COLO668 (cell line): ENCODE data around the gene CAMTA1.
"Not testable (repeated sequence)": the region's sequence is repeated elsewhere in the genome, so short reads cannot be mapped to it uniquely, and the experiment has no call there.

Experiments used
- DNase-seq: peaks from one replicate; lab custom pipeline; 2025; ENCODE audit not compliant: unreplicated experiment; lab: John Stamatoyannopoulos, UW

CAMTA1 gene

DNA sequence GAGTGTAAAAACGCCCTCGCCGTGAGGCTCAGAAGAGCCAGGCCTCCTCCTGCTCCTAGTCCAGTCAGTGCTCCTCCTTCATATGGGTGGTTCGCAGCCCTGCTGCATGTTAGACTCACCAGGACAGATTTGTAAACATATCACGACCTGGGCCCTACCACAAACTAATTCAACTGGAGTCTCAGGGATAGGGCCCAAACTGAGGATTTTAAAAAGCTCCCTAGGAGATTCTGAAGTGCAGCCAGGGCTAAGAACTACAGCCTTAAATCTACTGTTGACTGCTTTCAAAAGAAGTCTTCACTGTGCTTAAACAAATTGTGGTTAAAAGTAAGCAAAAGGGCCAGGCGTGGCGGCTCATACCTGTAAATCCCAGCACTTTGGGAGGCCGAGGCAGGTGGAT, 57.0 kb downstream of the CAMTA1 start:
- no peak for DNase-seq

DNA sequence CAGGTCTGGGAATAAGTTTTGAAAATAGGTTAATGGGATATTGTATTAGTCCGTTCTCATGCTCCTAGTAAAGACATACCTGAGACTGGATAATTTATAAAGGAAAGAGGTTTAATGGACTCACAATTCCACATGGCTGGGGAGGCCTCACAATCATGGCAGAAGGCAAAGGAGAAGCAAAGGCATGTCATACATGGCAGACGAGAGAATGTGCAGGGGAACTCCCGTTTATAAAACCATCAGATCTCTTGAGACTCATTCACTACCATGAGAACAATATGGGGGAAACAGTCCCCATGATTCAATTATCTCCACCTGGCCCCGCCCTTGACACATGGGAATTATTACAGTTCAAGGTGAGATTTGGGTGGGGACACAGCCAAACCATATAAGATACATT, 60.5 kb downstream of the CAMTA1 start:
- DNase-seq = not testable (repeated sequence)

DNA sequence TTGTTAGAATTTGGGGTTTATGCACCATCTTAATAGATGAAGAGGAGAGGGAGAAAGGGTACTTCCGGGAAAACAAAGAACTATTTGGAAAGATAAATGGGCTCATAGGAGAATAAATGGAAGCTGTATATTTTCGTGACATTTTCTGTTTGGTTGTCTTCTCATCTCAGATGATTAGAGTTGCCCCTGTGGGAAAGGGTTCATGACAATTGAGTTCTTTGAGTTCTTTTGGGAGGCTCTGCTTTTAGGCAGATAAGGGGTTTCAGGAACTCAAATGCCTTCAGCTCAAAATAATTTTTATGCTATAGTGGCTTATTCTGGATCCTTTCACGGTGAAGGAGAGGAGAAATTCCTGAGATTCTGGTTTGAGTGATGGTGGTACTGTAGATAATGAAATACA, 63.6 kb downstream of the CAMTA1 start:
- DNase-seq = no peak

DNA sequence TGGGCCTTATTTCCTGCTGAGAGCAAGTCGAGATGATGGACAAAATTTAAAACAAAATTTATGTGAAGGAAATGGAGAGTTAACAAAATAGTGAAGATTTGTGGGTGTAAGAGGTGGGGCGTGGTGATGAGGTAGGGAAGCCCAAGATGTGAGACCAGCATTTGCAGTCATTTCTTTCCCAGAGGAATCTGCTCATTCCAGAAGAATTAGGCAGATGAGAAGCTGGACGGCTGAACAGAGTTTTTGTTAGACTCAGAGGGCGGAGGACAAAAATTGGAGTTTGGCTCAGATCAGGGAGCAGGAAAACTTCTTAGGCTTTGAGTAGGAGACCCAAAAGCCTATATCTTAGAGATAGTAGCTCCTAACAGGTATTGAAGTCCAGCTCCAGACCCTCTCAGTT, 65.3 kb downstream of the CAMTA1 start:
- no peak for DNase-seq

DNA sequence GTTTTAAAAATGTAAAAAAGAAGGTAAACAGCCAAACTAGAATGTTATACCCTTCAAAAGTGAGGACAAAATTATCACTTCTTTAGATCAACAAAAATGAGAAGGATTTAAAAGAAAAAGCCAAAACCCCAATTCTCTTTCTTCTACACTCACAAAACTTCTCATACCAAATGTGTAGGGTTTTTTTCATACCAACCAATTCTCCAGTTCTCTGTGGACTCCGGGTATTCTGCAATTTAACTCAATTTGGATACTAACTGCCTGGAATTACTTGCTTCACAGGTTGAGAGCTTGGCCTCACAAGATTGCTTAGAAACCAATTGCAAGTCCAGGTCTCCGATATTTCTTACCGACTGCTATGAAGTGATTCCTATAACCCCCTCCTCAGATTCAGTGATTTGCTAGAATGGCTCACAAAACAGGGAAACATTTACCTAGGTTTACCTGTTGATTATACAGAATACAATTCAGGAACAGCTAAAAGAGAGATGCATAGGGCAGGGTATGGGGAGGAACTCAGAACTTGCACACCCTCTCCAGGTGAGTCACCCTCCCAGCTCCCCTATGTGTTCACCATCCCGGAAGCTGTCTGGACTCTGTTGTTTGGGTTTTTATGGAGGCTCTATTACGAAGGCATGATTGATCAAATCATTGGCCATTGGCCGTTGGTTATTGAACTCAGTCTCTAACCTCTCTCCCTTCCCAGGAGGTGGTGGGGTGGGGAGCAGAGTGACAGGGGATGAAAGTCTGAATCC, 67.1 kb downstream of the CAMTA1 start:
- DNase-seq = no peak

DNA sequence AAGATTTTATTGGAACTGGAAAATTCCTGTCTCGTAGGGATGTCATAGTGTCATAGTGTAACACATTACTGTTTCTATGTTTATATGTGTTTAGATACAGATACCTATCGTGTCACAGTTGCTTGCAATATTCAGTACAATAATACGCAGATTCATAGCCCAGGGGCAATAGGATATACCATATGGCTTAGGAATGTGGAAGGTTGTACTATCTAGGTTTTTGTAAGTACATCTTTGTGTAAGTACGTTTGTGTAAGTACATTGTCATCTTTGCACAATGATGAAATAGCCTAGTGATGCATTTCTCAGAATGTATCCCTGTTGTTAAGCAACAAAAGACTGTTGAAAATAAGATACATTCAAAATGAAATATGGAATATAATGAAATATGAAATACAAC, 68.9 kb downstream of the CAMTA1 start:
- DNase-seq = no peak

DNA sequence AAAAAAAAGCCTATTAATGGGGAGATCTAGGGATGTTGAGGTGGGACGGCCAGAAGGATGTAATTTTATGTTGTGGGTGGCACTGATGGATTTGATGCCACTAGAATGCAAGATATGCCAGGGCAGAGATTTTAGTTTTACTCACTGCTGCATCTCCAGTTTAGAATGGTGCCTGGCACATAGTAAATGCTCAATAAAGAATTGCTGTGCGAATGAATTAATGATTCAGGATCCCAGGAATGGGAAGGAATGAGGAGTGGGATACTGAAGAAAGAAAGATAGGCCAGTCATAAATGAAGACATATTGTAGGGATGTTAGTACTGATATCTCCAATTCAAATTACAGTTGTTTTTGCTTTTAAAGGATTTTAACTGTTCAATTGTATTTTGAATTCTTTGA, 72.6 kb downstream of the CAMTA1 start:
- no peak for DNase-seq

DNA sequence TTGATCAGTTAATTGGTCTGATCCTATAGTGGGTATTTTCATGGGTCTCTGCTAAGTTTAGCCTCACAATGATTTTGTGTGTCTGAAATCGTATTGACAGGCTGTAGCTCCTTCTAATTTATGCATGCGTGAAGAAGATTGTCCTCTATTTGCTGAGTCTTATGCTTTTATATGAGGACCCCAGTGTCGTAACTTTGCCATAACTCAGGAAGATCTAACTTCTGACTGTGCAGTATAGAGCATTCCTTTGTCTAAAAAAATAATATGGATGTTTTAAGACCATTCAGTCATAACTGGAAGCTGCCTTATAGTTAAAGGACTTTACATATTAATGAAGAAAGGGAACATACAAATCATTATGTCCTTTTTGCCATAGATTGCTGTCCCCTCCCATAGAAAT, 73.3 kb downstream of the CAMTA1 start:
- no peak for DNase-seq

DNA sequence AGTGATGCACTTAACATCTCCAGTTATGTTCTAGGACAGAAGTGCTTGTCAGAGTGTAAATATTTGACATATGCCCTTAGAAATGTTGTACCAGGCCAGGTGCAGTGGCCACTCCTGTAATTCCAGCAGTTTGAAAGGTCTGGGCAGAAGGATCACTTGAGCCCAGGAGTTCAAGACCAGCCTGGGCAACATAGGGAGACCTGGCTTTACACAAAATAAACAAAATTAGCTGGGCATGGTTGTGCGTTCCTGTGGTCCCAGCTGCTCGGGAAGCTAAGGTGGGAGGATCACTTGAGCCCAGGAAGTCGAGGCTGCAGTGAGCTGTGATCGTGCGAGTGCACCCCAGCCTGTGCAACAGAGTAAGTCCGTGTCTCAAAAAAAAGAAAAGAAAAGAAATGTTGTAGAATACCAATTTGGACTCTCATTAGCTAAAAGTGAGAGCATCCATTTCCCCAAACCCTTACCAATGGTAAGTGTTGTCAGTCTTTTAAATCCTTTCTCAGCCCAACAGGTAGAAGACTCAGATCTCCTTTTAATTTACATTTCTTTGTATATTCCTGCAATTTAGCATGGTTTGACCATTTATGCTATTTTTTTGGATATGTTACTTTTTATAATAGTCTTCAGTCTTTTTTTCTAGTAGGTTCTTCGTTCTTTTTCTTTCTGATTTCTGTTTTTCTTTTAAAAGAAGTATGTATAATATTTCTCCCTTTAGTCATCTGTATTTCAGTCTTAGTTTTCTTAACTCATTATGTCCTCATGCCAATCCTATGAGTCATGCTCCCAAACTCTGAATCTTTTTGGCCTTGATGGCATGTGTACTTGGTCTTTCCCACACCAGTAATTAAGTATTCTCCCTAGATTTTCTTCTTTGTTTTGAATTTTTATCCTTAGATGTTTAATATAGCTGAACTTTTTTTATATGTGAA, 74.4 kb downstream of the CAMTA1 start:
- DNase-seq = peak; percentile 30

DNA sequence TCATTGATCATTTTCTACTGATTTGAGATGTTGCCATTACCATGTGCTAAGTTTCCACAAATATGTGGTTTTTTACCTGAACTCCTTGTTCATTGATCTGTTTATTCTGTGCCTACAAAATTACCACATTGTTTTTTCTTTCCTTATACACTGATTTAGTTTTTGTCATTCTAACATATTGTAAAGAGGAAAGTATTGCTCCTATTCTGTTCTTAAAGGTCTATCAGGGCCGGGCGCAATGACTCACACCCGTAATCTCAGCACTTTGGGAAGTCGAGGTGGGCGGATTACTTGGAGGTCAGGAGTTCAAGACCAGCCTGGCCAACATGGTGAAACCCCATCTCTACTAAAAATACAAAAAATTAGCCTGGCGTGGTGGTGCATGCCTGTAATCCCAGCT, 75.1 kb downstream of the CAMTA1 start:
- DNase-seq = no peak

DNA sequence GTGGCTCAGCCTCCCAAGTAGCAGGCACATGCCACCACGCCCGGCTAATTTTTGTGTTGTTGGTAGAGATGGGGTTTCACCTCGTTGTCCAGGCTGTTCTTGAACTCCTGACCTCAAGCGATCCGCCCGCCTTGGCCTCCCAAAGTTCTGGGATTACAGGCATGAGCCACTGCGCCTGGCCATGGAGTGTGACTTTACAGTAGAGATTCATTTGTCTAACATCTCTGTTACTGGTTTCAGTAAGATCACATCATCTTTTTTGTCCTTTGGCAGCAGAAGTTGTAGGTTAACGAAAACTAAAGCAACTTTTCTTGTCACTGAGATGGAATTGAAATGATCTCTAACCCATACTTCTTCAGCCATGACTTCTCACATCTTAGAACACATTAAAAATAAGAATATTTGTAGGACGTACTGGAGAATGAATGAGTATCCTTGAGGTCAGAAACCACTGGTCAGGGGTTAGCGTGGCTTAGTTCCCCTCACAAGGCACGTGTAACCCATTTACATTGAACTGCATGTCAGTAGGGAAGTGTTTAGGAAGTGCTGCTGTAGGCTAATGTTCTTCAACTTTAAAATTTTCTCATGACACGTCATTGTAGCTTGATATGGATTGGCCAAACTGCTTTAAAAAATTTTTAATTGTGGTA, 75.9 kb downstream of the CAMTA1 start:
- DNase-seq = no peak

DNA sequence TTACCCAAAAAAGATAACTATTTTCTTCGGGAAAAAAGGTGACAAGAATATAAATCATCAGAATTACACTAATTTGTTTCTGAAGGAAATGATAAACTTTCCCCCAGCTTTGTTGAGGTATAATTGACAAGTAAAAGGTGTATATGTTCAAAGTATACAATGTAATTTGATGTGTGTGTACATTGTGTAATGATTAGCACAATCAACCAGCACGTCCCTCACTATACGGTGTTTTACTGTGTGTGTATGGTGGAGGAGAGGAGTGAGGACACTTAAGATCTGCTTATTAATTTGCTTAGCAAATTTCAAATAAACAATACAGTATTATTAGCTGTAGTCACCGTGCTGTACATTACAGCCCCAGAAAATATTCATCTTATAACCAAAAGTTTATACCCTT, 77.7 kb downstream of the CAMTA1 start:
- no peak for DNase-seq

DNA sequence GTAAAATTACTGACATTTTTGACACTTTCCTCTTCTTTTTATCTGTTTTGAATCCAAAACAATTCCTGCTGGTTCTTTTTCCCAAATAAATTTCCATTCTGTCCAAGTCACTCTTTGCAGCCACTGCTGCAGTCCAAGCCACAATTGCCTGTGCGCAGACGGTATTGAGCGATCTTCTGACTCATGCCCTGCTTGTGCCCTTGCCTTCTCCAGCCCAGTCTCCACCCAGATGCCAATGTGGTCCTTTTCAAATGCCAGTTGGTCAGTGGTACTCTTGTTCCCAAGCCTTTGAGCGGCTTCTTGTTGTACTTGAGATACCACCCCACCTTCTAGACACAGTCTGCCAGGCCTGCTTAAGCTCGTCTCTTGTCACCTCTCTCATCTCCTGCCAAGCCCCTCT, 78.9 kb downstream of the CAMTA1 start:
- DNase-seq = no peak

DNA sequence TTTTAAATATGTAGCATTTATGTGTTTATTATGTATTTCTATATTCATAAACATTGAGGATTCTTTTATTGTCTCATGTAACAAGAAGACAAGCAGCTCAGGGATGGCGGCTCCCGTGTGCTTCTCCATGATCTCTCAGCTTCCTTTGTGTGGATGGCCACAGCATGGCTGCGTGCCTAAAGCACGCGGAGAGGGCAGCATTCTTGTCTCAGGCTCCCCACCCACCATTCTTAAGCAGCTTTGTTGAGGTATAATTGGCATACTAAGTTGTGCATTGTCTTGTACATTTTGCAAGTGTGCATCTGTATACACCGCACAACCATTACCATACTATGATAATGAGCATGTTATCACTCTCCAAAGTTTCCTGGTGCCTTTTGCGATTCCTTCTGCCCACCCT, 81.6 kb downstream of the CAMTA1 start:
- DNase-seq = no peak

DNA sequence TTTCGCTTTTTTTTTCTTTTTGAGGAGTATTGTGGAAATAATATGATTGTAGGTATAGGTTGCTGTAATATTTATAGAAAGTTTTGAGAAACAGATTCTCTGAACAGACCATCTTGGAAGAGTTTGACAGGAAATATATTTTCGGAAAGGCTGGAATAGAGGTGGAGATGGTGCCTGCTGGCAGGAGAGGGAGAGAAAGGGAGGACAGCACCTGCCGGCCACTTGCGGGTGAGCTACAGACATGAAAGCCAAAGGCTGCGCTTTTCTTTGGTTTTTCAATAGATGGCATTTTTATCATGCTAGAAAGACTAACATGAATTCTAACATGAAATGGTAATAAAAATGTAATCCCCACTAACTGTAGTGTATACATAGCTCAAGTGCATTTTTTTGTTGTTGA, 82.1 kb downstream of the CAMTA1 start:
- no peak for DNase-seq

DNA sequence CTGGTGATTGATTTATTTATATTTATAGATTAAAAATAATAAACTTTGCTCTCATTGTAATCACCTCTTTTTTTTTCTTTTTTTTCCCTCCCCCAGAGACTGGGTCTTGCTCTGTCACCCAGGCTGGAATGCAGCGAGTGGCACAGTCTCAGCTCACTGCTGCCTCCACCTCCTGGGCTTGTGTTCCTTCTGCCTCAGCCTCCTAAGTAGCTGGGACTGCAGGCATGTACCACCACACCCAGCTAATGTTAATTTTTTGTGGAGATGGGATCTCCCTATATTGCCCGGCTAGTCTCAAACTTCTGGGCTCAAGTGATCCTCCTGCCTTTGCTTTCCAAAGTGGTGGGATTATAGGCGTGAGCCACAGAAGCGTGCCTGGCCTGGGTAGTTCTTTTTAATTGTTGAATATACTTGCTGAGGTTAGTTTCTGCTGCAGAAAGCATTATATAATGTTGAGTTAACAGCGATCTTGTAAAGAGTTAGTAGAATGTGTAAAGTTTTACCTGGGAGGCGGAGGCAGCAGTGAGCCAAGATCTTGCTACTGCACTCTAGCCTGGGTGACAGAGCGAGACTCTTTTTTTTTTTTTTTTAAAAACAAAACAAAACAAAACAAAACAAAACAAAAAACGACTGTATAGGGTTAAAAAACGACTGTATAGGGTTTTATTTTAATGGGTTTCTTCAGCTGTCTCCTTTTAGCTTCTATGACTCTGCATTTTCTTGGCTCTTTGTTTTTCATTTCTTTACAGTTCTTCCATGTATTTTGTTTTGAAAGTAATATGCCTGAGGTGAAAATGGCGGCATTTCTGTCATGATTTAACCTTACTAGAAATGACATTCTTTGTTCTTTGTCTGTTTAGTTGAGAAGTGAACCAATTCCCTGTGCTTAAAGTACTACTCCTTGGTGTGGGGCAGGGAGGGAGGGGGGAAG, 82.7 kb downstream of the CAMTA1 start:
- DNase-seq = no peak

DNA sequence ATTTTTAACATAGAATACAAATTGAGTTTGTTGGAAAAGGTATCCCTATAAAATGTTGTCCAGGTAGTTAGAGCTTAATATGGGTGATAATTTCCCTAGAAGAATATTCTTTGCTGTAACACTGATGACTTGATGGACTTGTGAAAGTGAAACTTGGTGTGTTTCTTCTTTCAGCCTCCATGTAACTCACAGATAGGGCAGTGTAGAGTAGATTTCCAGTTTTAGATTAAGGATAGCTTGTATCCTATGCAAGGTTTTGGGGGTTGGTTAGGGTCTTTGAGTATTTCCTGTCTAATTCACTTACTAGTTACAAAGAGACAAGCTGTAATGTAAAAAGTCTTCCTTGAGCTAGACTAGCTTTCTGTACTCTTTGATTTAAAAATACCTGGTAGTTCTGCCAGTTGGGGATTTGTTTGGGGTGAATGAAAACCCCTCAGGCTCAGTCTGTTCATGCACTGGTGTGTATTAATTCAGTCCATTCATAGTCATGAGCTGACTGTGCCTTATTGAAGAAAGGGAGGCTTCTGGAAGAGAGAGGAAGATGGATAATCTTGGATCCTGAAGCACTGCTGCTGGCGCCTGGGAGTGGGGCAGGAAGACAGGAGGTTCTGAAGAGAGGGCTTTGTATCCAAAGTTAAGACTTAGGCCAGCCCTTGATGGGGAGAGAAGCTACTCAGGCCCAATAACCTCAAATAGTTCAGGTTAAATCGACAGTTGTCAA, 83.6 kb downstream of the CAMTA1 start:
- DNase-seq = no peak

DNA sequence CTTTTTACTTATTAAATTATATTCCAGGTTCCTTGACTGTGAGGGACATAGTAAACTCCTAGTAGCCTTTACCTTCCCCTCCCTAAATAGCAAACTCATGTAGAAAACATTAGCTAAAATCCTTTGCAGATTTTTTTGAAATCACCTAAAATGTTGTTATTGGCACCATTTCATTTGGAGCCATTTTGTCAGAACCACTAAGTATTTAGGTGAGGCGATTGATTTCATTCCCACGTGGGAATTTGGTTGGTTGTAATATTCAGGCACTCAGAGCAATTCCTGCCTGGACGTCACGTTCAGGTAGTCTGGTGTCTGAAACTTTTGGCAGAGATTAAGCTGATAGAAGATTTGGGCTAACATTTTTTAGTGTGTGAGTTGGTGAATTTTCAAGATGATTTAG, 84.3 kb downstream of the CAMTA1 start:
- DNase-seq = no peak

DNA sequence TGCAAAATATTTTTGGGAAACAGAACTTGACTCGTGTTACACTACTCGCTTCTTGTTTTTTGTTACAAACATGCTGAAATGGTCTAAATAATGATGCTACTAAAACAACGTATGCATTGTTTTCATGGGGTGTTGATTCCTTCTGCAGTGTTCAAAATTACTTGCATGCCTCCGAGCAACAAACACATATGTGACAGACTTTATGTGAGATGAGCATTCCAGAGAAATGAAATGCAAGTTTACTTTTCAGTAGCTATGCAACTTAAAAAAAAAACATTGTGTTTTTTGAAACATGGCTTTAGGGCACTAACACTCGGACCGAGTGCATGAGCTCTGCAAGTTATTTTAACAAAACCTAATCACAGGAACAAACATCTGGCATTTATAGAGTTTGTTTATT, 84.8 kb downstream of the CAMTA1 start:
- no peak for DNase-seq

DNA sequence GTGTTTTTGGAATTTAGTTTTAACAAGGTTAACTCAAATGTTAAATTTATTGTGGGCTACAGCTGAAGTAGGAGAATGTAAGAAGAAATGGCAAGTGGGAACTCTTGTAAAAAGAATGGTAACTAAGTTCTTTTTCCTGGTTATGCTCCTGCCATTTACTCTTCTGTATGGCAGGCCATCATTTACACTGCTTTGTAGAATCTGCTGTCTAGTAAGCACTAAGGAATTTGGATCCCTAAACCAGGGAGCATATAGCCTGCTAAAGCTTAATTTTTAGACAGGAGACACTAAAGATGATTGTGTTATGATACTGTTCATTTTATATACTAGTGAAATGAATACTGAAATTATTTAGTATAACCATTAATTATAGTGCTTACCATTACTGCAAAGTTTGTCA, 85.3 kb downstream of the CAMTA1 start:
- no peak for DNase-seq
